K562 (cell line): Measurements from ENCODE around the gene CCDC3. TPM values are rescaled to one million over a fixed set of nuclear protein-coding genes. Genes with fewer than 3 reads are reported as not detected.

Experiments used
- ATAC-seq: fragments of 200-7000 bp; cut with Tn5 transposase; 3 replicates; pipeline ENCODE4 v1.9.1; 2020; ENCODE audit warnings: moderate library complexity
- BruUV-seq: library from RNA; stranded (reverse); fragments of 400-500 nt; replicated peaks from 2 replicates; lab custom pipeline; 2021; lab: Mats Ljungman, UMichigan
- CTCF ChIA-PET: fragments of 300-600 bp; formaldehyde crosslinking; extraction: SDS; loops from one replicate; lab custom pipeline; 2021; ENCODE audit warnings: low intra/inter-chr PET ratio; lab: Yijun Ruan, JAX
- POLR2A ChIA-PET: fragments of 300-600, 350-650 bp; sonication (Branson Sonifier 250); formaldehyde crosslinking; extraction: SDS; loops from one replicate; lab custom pipeline; 2021; ENCODE audit warnings: antibody characterized with exemption, inconsistent platforms; lab: Yijun Ruan, JAX
- DNase-seq, 4 experiments: peaks; one replicate each; pipeline versions ENCODE4 v3.0.0 to v3.0.0-alpha.2; 2011 to 2018; ENCODE audit warnings: low spot score in 3 of 4, mixed read lengths in 3 of 4; ENCODE audit errors: extremely low read depth in 1 of 4
- FAIRE-seq: peaks from 2 replicates; lab custom pipeline; 2011; peaks lifted over from hg19 to GRCh38; lab: Jason Lieb, UNC
- H2AFZ ChIP-seq: 2 replicates; pipeline ENCODE4 v1.6.0; 2011; ENCODE audit warnings: low read depth, low read length, control low read depth, inconsistent platforms
- H3K27ac ChIP-seq: fragments of 200-600 bp; 3 replicates; pipeline ENCODE4 v1.8.0; 2011; ENCODE audit warnings: low read depth, mild to moderate bottlenecking, control low read depth, inconsistent platforms, low read length, moderate library complexity, mixed read lengths; ENCODE audit errors: extremely low read depth
- H3K27me3 ChIP-seq, 2 experiments: fragments of 300-600 bp in 1 of 2; 2 replicates in 1 of 2; 3 replicates in 1 of 2; pipeline versions ENCODE4 v1.6.0 to v1.8.0; 2011; ENCODE audit warnings: inconsistent platforms in 2 of 2, low read length in 2 of 2, mild to moderate bottlenecking in 1 of 2, mixed read lengths in 1 of 2, moderate library complexity in 1 of 2; ENCODE audit not compliant: control insufficient read depth in 2 of 2, insufficient read depth in 2 of 2
- H3K36me3 ChIP-seq: fragments of 300-600 bp; 3 replicates; pipeline ENCODE4 v1.8.0; 2011; ENCODE audit warnings: mild to moderate bottlenecking, low read length, inconsistent platforms; ENCODE audit not compliant: control insufficient read depth, insufficient read depth
- H3K4me1 ChIP-seq, 2 experiments: fragments of 200-600 bp in 1 of 2; replicated peaks in 1 of 2; 2 replicates in 1 of 2; 3 replicates in 1 of 2; pipeline versions ENCODE4 v1.5.1 to v1.8.0; 2011; ENCODE audit warnings: inconsistent platforms in 2 of 2, low read length in 2 of 2, mild to moderate bottlenecking in 1 of 2, mixed read lengths in 1 of 2, moderate library complexity in 1 of 2; ENCODE audit not compliant: control insufficient read depth in 2 of 2, insufficient read depth in 2 of 2
- H3K4me2 ChIP-seq: 2 replicates; pipeline ENCODE4 v1.6.1; 2011; ENCODE audit warnings: low read length, control low read depth, inconsistent platforms, mixed read lengths; ENCODE audit not compliant: insufficient read depth
- H3K4me3 ChIP-seq: fragments of 200-600 bp; sonication (generic), shearing (Covaris generic); 2 replicates; pipeline ENCODE4 v1.5.1; 2016; ENCODE audit warnings: control low read depth, inconsistent platforms
- H3K79me2 ChIP-seq: fragments of 200-600 bp; 3 replicates; pipeline ENCODE4 v1.8.0; 2011; ENCODE audit warnings: low read length, inconsistent platforms; ENCODE audit not compliant: control insufficient read depth, insufficient read depth
- H3K9ac ChIP-seq, 2 experiments: 2 replicates each; pipeline versions ENCODE4 v1.6.0 to v1.6.1; 2011; ENCODE audit warnings: low read depth in 2 of 2, low read length in 2 of 2, control low read depth in 1 of 2, inconsistent platforms in 1 of 2, mild to moderate bottlenecking in 1 of 2, mixed read lengths in 1 of 2; ENCODE audit not compliant: insufficient read depth in 1 of 2
- H3K9me1 ChIP-seq: one replicate; pipeline ENCODE4 v1.6.0; 2011; ENCODE audit warnings: inconsistent platforms, mild to moderate bottlenecking, low read length, moderate library complexity; ENCODE audit not compliant: control insufficient read depth, insufficient read depth
- H3K9me3 ChIP-seq: replicated peaks from 2 replicates; pipeline ENCODE4 v1.5.1; 2011; ENCODE audit warnings: low read depth, low read length, inconsistent platforms; ENCODE audit not compliant: control insufficient read depth, insufficient read depth
- H4K20me1 ChIP-seq: replicated peaks from 2 replicates; pipeline ENCODE4 v1.6.1; 2011; ENCODE audit warnings: low read length, inconsistent platforms, mixed read lengths; ENCODE audit not compliant: control insufficient read depth, insufficient read depth
- ESRRB ChIP-seq: fragments of 250-450 bp; sonication (Bioruptor Pico); IDR thresholded peaks from 2 replicates; pipeline ENCODE4 v1.5.0; 2020; ENCODE audit warnings: mild to moderate bottlenecking, moderate library complexity, borderline replicate concordance
- HNRNPLL ChIP-seq: fragments of 200-400 bp; formaldehyde crosslinking; IDR thresholded peaks from 2 replicates; pipeline ENCODE4 v1.6.1; 2017; ENCODE audit warnings: low read length, low read depth, mild to moderate bottlenecking; ENCODE audit not compliant: poor library complexity, severe bottlenecking
- MEIS2 ChIP-seq: fragments of 450-650 bp; IDR thresholded peaks from 2 replicates; pipeline ENCODE4 v1.6.1; 2014; ENCODE audit warnings: mild to moderate bottlenecking; ENCODE audit not compliant: partially characterized antibody
- NKRF ChIP-seq: fragments of 450-650 bp; IDR thresholded peaks from 2 replicates; pipeline ENCODE4 v1.6.1; 2016; ENCODE audit warnings: borderline replicate concordance
- NR4A1 ChIP-seq, 2 experiments: fragments of 250-450 bp in 1 of 2; fragments of 450-650 bp in 1 of 2; sonication (Bioruptor Pico) in 1 of 2; IDR thresholded peaks; 2 replicates each; pipeline versions ENCODE4 v1.4.0 to v1.6.1; 2016 to 2020; ENCODE audit warnings: mild to moderate bottlenecking in 2 of 2, missing compliant biosample characterization in 1 of 2, missing genetic modification characterization in 1 of 2, moderate library complexity in 1 of 2
- RFX1 ChIP-seq: fragments of 450-650 bp; IDR thresholded peaks from 2 replicates; pipeline ENCODE4 v1.6.1; 2016; ENCODE audit warnings: mild to moderate bottlenecking, moderate library complexity
- SMARCA5 ChIP-seq: fragments of 450-650 bp; IDR thresholded peaks from 2 replicates; pipeline ENCODE4 v1.6.1; 2016
- SP1 ChIP-seq: sonication (generic); formaldehyde crosslinking; IDR thresholded peaks from 2 replicates; pipeline ENCODE4 v1.8.1; 2022; ENCODE audit warnings: mild to moderate bottlenecking, missing genetic modification reagents
- SUPT5H ChIP-seq: fragments of 450-650 bp; IDR thresholded peaks from 2 replicates; pipeline ENCODE4 v1.6.1; 2016
- U2AF1 ChIP-seq: fragments of 200-400 bp; formaldehyde crosslinking; optimal IDR thresholded peaks from 2 replicates; pipeline ENCODE3; 2017; ENCODE audit warnings: mild to moderate bottlenecking, low read depth, low read length, moderate library complexity
- USF1 ChIP-seq: sonication (generic); formaldehyde crosslinking; IDR thresholded peaks from 2 replicates; pipeline ENCODE4 v1.9.0; 2022; ENCODE audit warnings: mild to moderate bottlenecking, missing genetic modification reagents
- ZBED1 ChIP-seq: IDR thresholded peaks from 2 replicates; pipeline ENCODE4 v1.6.1; 2014
- ZKSCAN1 ChIP-seq: fragments of 150-350 bp; IDR thresholded peaks from 2 replicates; pipeline ENCODE4 v1.6.1; 2016; ENCODE audit warnings: low read depth, low read length
- ZNF239 ChIP-seq: fragments of 250-450 bp; sonication (Bioruptor Pico); IDR thresholded peaks from 2 replicates; pipeline ENCODE4 v1.4.0; 2020; ENCODE audit warnings: mild to moderate bottlenecking
- ZNF583 ChIP-seq: fragments of 250-450 bp; sonication (Bioruptor Pico); IDR thresholded peaks from 2 replicates; pipeline ENCODE4 v1.4.0; 2020
- ZNF586 ChIP-seq: fragments of 450-650 bp; formaldehyde crosslinking; conservative IDR thresholded peaks from 2 replicates; pipeline ENCODE4 v1.4.0; 2020; ENCODE audit warnings: mild to moderate bottlenecking, moderate library complexity
- WGBS: fragments of 100-300 bp; shearing (Covaris generic); methylation state at CpG from one replicate; pipeline ENCODE4 v1.1.6; 2016; ENCODE audit warnings: low coverage, mixed read lengths; ENCODE audit not compliant: insufficient coverage; ENCODE audit errors: missing lambda C conversion rate; 5-methylcytosine and 5-hydroxymethylcytosine counted together
- in situ Hi-C: fragments of 300-500 bp; cut with MboI; formaldehyde crosslinking; loops from 4 replicates; pipeline ENCODE4 v1.15.0; 2018; ENCODE audit warnings: inconsistent platforms, mixed read lengths
- intact Hi-C: fragments of 100-400 bp; cut with micrococcal nuclease; formaldehyde crosslinking; loops from 2 replicates; pipeline ENCODE4 v1.14.2; 2022
- polyA plus RNA-seq, 8 experiments: library from polyadenylated mRNA; depleted of rRNA in 4 of 8; stranded (reverse) in 5 of 8; unstranded in 3 of 8; fragments of >200 nt; fragmentation: Nextera tagmentation in 2 of 8; fragmentation: Illumina TruSeq in 1 of 8; extraction: Ambion mirVana in 2 of 8; extraction: Trizol in 1 of 8; gene quantifications; 2 replicates each; pipeline versions ENCODE4 v1.2.1 to v1.2.3, GENCODE V29; 2011 to 2014; ENCODE audit warnings: inconsistent platforms in 1 of 8, missing spikeins in 1 of 8
- total RNA-seq, 7 experiments: library from RNA; depleted of rRNA in 6 of 7; stranded (reverse); fragments of >200 nt in 6 of 7; fragmentation: Illumina TruSeq in 2 of 7; extraction: Trizol in 2 of 7; gene quantifications; 2 replicates each; pipeline versions ENCODE4 v1.2.1 to v1.2.3, GENCODE V29; 2011 to 2021; ENCODE audit warnings: low replicate concordance in 1 of 7

Gene CCDC3
- total and polyA plus RNA-seq, 9 of the 15 experiments (the other 6 are each of a cell fraction or from before 2014, with no cell fraction given), result not detected

- Histone ChIP-seq H3K4me1 (peaks cover 0 to 10% of the 10 kb centered on the region in 2 experiments; a peak in 2 of 5 replicates), H3K9me1 (no peaks in the 10 kb centered on the region), H4K20me1 (no peaks in the 10 kb centered on the region; the same call in 1 of the 2 replicates), H3K9ac (no peak overlapping the region), H3K27me3 (peaks cover 10 to 13% of the 10 kb centered on the region in 2 experiments; a peak in 4 of 5 replicates), H3K27ac (no peak overlapping the region), H3K9me3 (no peaks in the 10 kb centered on the region), H2AFZ (no peak overlapping the region), H3K4me3 (no peak overlapping the region), H3K79me2 (no peaks in the 10 kb centered on the region), H3K36me3 (no peaks in the 10 kb centered on the region), H3K4me2 (no peak overlapping the region)
- DNase-seq (no peak), FAIRE-seq (no peak), ATAC-seq (no peak)
- intact Hi-C loops (no loop called here), in situ Hi-C loops (no loop called here)
- TF ChIP-seq SP1 (CRISPR knock-in tag), result no peak
- TF ChIP-seq HNRNPLL, result no peak
- WGBS, result 9% methylated on average over 7 of the region's 9 CpGs
- ChIA-PET CTCF (no interaction called here), POLR2A (no interaction called here)
- BruUV-seq, result no TSS peak
Measured at GRCh38 chr10:13001887-13002212, 337 bp upstream of the CCDC3 start.

- H2AFZ ChIP-seq, result no peak overlapping the region
- ATAC-seq (no peak), FAIRE-seq (no peak), DNase-seq (no peak)
- intact Hi-C loops, result no loop called here
- POLR2A ChIA-PET, result no interaction called here
- peaks cover 0 to 10% of the 10 kb centered on the region in 2 experiments; a peak in 2 of 5 replicates for H3K4me1 ChIP-seq
- H3K79me2 ChIP-seq, result no peaks in the 10 kb centered on the region
- BruUV-seq, result no TSS peak
- H3K9me3 ChIP-seq, result no peaks in the 10 kb centered on the region
- in situ Hi-C loops, result no loop called here
- no peaks in the 10 kb centered on the region for H3K36me3 ChIP-seq
- H3K4me2 ChIP-seq, result no peak overlapping the region
- no peaks in the 10 kb centered on the region; the same call in 1 of the 2 replicates for H4K20me1 ChIP-seq
- peaks cover 18 to 21% of the 10 kb centered on the region in 2 experiments for H3K27me3 ChIP-seq
- 1% methylated on average over 4 of the region's 4 CpGs for WGBS
- H3K4me3 ChIP-seq, result no peak overlapping the region
- CTCF ChIA-PET, result interaction anchor here (0.6 kb wide), 1 partner anchor 125 kb away, joined by 3 read pairs; no protein-coding TSS in a partner anchor
- no peak overlapping the region for H3K9ac ChIP-seq
- no peak overlapping the region for H3K27ac ChIP-seq
- no peaks in the 10 kb centered on the region for H3K9me1 ChIP-seq
- TF ChIP-seq ZBED1 (no peak), ZNF586 (CRISPR knock-in tag) (no peak), NR4A1 (CRISPR knock-in tag; IDR thresholded peaks at IDR 0.05) (no peak), NR4A1 (tag; IDR thresholded peaks at IDR 0.05) (no peak), RFX1 (no peak), U2AF1 (no peak), NKRF (no peak), SMARCA5 (no peak), ZNF583 (no peak), ESRRB (no peak), MEIS2 (no peak), USF1 (CRISPR knock-in tag) (no peak), ZNF239 (CRISPR knock-in tag) (no peak), ZKSCAN1 (no peak), SUPT5H (no peak)
Measured at GRCh38 chr10:13000431-13000830, 1.1 kb downstream of the CCDC3 start.
